Measurements from ENCODE around the gene MFRP.

DNA sequence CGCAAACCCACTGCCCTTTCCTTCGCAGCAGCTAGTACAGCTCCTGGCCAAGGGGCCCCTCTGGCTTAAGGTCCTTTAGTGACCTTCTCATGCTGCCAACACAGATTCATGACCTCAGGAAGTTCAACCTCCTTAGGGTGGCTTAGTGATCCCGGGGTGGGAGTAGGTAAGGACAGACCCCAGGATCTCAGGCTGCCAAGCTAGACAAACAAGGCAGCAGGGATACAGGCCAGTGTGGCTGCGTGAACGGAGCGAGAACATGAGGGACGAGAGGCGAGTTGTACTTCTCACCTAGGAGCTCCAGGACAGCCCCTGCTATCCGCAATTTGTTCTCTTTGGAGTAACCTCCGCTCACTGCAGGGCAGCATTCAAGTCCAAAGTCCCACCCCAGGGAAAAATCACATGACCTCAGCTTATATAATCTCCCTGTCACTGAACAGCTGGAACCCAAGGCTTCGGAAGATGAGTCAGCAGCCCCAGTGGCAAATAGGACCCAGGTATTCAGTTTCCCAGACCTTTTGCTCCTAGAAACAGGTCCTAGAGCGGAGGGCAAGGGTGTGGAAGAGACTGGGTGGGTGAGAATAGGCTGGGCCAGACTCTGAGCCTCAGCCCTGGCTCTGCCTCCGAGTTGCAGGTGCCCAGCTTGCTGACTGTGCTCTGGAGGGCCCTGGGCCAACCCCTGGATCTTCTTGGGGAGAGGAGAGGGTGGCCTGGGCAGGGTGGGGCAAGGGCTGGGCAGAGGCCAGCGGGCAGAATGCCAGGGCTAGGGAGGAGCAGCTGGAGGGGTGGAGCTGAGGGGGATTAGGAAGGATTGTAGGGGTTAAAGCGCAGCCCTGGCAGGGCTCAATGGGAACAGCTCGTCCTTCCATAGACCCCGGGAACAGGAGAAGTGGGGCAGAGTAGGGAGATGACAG is 21.9 kb upstream of the MFRP start:
- TF ChIP-seq MEIS1 (CRISPR knock-in tag; IDR thresholded peaks at IDR 0.05; ENCODE audit: borderline replicate concordance) (no peak), ZNF530 (tag by site-specific recombination; IDR thresholded peaks at IDR 0.05; ENCODE audit: low read depth) (no peak), ZNF792 (tag by site-specific recombination; IDR thresholded peaks at IDR 0.05) (no peak), HOXA7 (CRISPR knock-in tag; IDR thresholded peaks at IDR 0.05; ENCODE audit: borderline replicate concordance) (no peak), ZNF146 (tag by site-specific recombination; IDR thresholded peaks at IDR 0.05) (no peak), ZNF341 (tag by site-specific recombination; IDR thresholded peaks at IDR 0.05; ENCODE audit: low read depth) (no peak), TRIM28 (IDR thresholded peaks at IDR 0.05; ENCODE audit: borderline replicate concordance, low read length) (no peak), ZNF19 (tag by site-specific recombination; IDR thresholded peaks at IDR 0.05; ENCODE audit: low read depth) (no peak), ZNF24 (tag by site-specific recombination; IDR thresholded peaks at IDR 0.05) (no peak), ZNF837 (tag by site-specific recombination; IDR thresholded peaks at IDR 0.05) (no peak), ZNF776 (tag by site-specific recombination; IDR thresholded peaks at IDR 0.05; ENCODE audit: borderline replicate concordance) (no peak), ZBTB21 (tag by site-specific recombination; IDR thresholded peaks at IDR 0.05) (no peak)
- TF ChIP-seq, protein P1, sequence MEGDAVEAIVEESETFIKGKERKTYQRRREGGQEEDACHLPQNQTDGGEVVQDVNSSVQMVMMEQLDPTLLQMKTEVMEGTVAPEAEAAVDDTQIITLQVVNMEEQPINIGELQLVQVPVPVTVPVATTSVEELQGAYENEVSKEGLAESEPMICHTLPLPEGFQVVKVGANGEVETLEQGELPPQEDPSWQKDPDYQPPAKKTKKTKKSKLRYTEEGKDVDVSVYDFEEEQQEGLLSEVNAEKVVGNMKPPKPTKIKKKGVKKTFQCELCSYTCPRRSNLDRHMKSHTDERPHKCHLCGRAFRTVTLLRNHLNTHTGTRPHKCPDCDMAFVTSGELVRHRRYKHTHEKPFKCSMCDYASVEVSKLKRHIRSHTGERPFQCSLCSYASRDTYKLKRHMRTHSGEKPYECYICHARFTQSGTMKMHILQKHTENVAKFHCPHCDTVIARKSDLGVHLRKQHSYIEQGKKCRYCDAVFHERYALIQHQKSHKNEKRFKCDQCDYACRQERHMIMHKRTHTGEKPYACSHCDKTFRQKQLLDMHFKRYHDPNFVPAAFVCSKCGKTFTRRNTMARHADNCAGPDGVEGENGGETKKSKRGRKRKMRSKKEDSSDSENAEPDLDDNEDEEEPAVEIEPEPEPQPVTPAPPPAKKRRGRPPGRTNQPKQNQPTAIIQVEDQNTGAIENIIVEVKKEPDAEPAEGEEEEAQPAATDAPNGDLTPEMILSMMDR (tag by site-specific recombination; IDR thresholded peaks at IDR 0.05) = no peak
- TF ChIP-seq, protein P2, sequence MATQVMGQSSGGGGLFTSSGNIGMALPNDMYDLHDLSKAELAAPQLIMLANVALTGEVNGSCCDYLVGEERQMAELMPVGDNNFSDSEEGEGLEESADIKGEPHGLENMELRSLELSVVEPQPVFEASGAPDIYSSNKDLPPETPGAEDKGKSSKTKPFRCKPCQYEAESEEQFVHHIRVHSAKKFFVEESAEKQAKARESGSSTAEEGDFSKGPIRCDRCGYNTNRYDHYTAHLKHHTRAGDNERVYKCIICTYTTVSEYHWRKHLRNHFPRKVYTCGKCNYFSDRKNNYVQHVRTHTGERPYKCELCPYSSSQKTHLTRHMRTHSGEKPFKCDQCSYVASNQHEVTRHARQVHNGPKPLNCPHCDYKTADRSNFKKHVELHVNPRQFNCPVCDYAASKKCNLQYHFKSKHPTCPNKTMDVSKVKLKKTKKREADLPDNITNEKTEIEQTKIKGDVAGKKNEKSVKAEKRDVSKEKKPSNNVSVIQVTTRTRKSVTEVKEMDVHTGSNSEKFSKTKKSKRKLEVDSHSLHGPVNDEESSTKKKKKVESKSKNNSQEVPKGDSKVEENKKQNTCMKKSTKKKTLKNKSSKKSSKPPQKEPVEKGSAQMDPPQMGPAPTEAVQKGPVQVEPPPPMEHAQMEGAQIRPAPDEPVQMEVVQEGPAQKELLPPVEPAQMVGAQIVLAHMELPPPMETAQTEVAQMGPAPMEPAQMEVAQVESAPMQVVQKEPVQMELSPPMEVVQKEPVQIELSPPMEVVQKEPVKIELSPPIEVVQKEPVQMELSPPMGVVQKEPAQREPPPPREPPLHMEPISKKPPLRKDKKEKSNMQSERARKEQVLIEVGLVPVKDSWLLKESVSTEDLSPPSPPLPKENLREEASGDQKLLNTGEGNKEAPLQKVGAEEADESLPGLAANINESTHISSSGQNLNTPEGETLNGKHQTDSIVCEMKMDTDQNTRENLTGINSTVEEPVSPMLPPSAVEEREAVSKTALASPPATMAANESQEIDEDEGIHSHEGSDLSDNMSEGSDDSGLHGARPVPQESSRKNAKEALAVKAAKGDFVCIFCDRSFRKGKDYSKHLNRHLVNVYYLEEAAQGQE (tag by site-specific recombination; IDR thresholded peaks at IDR 0.05) = no peak

Data from HEK293 (cell line).